ENCODE results near the gene RBM43.

The RBM43 gene

GRCh38 chr2:151292141-151292540 lies 30.5 kb upstream of the RBM43 start:
- Histone ChIP-seq H3K27ac (no peak overlapping the region), H3K9me3 (ENCODE audit: control insufficient read depth, low read length) (no peaks in the 10 kb centered on the region), H3K4me1 (no peaks in the 10 kb centered on the region), H3K9ac (no peak overlapping the region), H3K36me3 (ENCODE audit: control insufficient read depth, insufficient read depth, low read length) (no peaks in the 10 kb centered on the region), H3K4me3 (ENCODE audit: low read depth, low read length) (no peak overlapping the region), H3K79me2 (no peaks in the 10 kb centered on the region), H2AFZ (no peak overlapping the region), H3K27me3 (ENCODE audit: control insufficient read depth, insufficient read depth, low read length) (no peaks in the 10 kb centered on the region), H3K4me2 (ENCODE audit: low read length) (no peak overlapping the region)
- TF ChIP-seq CTCF (IDR thresholded peaks at IDR 0.05) = no peak

- H3K27ac ChIP-seq = no peak overlapping the region
- no peaks in the 10 kb centered on the region for H3K36me3 ChIP-seq (ENCODE audit: control insufficient read depth, insufficient read depth, low read length)
- no peaks in the 10 kb centered on the region for H3K4me1 ChIP-seq
- no peak for TF ChIP-seq CTCF (IDR thresholded peaks at IDR 0.05)
- H3K4me3 ChIP-seq (ENCODE audit: low read depth, low read length) = no peak overlapping the region
- H3K4me2 ChIP-seq (ENCODE audit: low read length) = no peak overlapping the region
- no peaks in the 10 kb centered on the region for H3K9me3 ChIP-seq (ENCODE audit: control insufficient read depth, low read length)
- H2AFZ ChIP-seq = no peak overlapping the region
- no peak overlapping the region for H3K9ac ChIP-seq
- H3K79me2 ChIP-seq = no peaks in the 10 kb centered on the region
- no peaks in the 10 kb centered on the region for H3K27me3 ChIP-seq (ENCODE audit: control insufficient read depth, insufficient read depth, low read length)
Observed at GRCh38 chr2:151291224-151291623, 29.6 kb upstream of the RBM43 start.

- peak overlapping the region; percentile 82 for H3K4me2 ChIP-seq (ENCODE audit: low read length)
- H3K4me3 ChIP-seq (ENCODE audit: low read depth, low read length) = peak overlapping the region; percentile 87
- H3K36me3 ChIP-seq (ENCODE audit: control insufficient read depth, insufficient read depth, low read length) = no peaks in the 10 kb centered on the region
- no peaks in the 10 kb centered on the region for H3K9me3 ChIP-seq (ENCODE audit: control insufficient read depth, low read length)
- TF ChIP-seq CTCF (IDR thresholded peaks at IDR 0.05) = no peak
- peak overlapping the region; percentile 98 for H2AFZ ChIP-seq
- H3K79me2 ChIP-seq = no peaks in the 10 kb centered on the region
- no peak overlapping the region for H3K9ac ChIP-seq
- H3K4me1 ChIP-seq = no peaks in the 10 kb centered on the region
- H3K27me3 ChIP-seq (ENCODE audit: control insufficient read depth, insufficient read depth, low read length) = no peaks in the 10 kb centered on the region
- H3K27ac ChIP-seq = peak overlapping the region; percentile 63
Observed at GRCh38 chr2:151289972-151290866, 28.6 kb upstream of the RBM43 start.

- Histone ChIP-seq H3K36me3 (ENCODE audit: control insufficient read depth, insufficient read depth, low read length) (no peaks in the 10 kb centered on the region), H3K4me2 (ENCODE audit: low read length) (no peak overlapping the region), H3K4me3 (ENCODE audit: low read depth, low read length) (no peak overlapping the region), H3K79me2 (no peaks in the 10 kb centered on the region), H3K9ac (no peak overlapping the region), H3K27me3 (ENCODE audit: control insufficient read depth, insufficient read depth, low read length) (no peaks in the 10 kb centered on the region), H3K9me3 (ENCODE audit: control insufficient read depth, low read length) (no peaks in the 10 kb centered on the region), H2AFZ (peak overlapping the region; percentile 53), H3K4me1 (no peaks in the 10 kb centered on the region), H3K27ac (no peak overlapping the region)
- no peak for TF ChIP-seq CTCF (IDR thresholded peaks at IDR 0.05)
Observed at GRCh38 chr2:151287513-151288250, 26.0 kb upstream of the RBM43 start.

All from parathyroid adenoma (tissue), 2 donors.